GM10847 (cell line): ENCODE results near the gene CNNM4.

Experiments used
- POLR2A ChIP-seq: IDR thresholded peaks from 2 replicates; pipeline ENCODE4 v1.6.1; 2011; ENCODE audit not compliant: insufficient read length; ENCODE audit errors: extremely low read depth

CNNM4 gene

DNA sequence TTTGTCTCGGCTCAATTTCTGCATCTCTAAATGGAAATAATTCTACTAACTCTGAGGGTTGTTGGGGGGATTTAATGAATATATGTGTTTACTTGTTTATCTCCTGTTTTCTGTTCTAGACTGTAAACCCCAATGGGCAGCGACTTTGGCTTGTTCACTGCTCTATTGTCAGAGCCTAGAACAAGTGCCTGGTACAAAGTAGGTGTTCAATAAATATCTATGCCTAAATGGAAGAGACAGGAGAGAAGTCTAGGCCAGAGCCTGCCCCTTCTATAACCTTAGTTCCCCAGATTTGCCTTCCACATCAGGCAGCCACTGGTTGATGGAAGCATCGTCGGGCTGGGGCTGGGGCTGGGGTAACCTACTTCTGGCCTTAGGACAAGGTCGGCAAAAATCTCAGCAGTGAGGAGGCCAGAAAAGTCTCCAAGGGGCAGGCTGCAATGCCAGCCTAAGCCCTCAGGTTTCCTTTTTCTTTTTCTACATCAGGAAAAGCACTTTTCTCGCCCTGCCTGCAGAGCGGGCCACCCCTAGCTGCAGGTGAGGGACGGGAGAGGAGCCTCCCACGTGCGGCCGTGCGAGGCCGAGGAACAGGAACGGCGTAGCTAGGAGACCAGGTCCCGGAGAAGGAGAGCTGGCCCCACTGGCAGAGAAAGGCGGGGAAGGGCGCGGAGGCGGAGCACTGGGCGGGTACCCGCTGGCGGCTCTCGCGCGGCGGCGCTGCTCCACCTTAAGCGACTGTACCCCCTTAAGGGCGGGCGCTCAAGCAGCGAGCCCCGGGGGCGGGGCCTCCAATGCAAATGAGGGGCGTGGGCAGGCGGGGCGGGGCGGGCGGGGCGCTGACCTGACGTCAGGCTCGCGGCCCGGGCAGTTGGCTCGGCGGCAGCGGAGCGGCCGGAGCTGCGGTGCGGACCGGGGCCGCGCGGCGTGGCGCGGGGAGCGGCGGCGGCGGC lies at the start of gene CNNM4:
CNNM4 (plus strand) TSS at position 867 of the 950 bp plus-strand sequence. CDS start 98 bp downstream, outside the sequence.
- peak; percentile 96 for TF ChIP-seq POLR2A

DNA sequence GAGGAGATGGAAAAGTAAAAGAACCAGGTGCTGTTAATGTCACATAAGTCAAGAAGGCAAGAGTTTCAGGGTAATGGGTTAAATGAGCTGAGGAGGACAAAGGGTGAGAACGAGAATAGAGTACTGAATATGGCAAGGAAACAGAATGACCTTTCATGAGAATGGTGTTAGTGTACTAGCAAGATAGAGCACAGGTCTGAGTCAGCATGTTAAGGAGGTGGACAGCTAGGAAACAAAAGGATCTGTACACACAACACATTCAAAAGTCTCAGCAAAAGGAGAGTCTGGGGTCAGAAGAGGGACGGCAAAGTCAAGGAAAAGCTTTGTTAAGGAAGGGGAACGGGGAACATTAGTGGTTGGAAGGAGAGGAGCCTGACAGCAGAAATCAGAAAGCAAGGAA lies 49.7 kb upstream of the CNNM4 start:
- no peak for TF ChIP-seq POLR2A

DNA sequence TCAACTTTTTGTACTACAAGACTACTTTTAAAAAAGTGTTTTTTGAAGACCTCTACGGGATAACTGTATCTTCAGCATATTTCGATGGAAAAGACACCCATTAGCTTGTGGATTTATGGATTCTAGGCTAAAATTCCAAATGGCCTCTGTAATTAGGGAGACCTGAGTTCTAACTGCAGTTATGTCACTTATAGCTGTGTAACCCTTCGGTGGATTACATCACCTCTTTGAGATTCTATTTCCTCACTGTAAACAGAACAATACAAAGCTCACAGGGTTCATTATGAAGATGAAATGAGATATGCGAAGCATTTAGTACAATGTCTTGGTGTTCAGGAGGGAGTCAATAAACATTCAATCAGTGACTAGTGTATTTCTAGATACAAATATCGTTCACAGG lies 45.0 kb upstream of the CNNM4 start:
- no peak for TF ChIP-seq POLR2A

DNA sequence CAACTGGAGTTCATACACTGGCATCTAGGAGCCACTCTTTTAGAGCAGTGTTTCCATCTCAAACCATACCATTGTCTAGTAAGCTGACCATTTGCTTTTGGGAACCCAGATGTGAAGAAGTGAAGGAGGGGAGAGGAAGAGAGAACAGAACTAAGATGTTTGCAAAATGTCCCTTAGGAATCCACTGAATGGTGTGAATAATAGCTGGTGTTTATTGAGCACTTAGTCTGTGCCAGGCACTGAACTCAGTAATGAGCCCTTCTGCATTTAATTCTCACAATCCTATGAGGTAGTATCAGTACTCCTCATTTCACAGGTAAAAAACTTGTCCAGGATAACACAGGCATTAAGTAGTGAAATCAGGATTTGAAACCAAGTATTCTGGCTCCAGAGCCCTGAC lies 44.3 kb upstream of the CNNM4 start:
- TF ChIP-seq POLR2A, result no peak

DNA sequence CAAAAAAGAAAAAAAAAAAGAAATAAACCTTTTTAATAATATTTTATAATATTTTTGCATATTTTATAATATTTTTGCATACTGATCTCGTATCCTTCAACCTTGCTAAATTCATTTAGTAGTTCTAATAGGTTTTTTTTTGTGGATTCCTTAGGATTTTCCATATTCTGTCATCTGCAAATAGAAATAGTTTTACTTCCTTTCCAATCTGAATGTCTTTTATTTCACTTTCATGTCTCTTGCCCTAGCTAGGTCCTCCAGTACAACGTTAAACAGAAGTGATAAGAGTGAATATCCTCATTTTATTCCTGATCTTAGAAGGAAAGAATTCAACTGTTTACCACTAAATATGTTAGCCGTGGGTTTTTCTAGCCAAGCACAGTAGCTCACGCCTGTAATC lies 34.6 kb upstream of the CNNM4 start:
- TF ChIP-seq POLR2A, result no peak

DNA sequence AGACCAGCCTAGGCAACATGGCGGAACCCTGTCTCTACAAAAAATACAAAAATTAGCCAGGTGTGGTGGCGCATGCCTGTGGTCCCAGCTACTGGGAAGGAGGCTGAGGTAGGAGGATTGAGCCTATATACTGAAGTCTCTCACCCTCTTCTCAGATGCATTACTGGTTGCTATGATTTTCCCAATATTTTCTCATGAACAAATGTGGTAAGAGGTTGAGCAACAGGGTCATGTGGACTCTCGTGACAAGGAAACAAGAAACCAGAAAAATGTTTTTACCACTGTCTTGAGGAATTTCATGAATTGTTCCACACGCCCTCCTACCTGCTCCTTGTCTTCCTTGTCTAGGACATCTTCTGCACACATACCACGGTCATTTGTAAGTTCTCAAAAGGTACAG lies 33.3 kb upstream of the CNNM4 start:
- TF ChIP-seq POLR2A, result no peak

DNA sequence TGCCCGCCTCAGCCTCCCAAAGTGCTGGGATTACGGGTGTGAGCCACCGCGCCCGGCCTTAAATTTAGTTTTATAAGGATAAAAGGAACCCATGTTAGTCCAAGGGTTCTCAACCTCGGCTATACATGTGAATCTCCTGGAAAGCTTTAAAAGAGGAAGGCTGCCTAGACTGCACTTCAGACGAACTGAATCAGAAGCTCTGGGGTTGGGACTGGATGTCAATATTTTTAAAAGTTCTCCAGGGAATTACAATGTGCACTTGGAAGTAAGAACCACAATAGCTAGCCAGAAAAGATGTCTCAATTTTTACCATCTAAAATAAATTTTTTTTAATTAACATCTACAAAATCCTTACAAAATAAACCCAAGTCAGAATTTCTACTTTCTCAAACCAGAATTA lies 31.0 kb upstream of the CNNM4 start:
- no peak for TF ChIP-seq POLR2A

DNA sequence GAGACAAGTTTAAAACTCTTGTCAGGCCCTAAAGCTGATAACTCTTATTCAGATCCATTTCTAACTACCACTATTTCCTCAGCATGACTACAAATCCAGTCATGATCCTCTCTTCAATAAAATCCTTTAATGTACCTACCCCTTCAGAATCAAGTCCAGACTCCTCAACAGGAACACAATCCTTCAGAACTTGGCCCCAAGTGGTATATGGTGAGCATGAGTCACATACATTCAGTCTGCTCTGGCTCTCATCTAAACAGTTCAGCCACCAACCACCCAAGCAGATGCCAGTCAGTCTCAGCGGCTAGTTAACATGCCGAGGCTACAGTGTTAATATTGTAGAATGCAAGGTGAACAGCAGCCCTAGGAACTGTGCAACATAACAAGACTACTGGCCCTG lies 30.5 kb upstream of the CNNM4 start:
- no peak for TF ChIP-seq POLR2A

DNA sequence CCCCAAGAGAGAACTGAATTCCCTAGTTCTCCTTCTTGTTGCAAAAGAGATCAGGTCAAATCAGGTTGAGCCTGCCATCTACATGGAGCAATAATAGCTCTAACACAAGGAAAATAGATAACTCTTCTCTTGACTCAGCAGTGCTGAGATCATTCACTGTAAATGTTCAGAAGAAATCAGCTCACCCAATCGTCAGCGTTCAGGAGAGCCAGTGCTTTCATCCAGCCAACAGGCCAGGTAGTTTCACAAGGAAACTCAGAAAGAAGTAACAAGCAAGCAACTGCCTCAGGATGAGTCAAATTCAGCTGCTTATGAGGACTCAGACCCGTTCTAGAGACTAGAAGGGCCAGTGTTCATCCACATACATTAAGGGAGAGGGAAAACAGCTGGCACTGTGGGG lies 26.8 kb upstream of the CNNM4 start:
- no peak for TF ChIP-seq POLR2A

DNA sequence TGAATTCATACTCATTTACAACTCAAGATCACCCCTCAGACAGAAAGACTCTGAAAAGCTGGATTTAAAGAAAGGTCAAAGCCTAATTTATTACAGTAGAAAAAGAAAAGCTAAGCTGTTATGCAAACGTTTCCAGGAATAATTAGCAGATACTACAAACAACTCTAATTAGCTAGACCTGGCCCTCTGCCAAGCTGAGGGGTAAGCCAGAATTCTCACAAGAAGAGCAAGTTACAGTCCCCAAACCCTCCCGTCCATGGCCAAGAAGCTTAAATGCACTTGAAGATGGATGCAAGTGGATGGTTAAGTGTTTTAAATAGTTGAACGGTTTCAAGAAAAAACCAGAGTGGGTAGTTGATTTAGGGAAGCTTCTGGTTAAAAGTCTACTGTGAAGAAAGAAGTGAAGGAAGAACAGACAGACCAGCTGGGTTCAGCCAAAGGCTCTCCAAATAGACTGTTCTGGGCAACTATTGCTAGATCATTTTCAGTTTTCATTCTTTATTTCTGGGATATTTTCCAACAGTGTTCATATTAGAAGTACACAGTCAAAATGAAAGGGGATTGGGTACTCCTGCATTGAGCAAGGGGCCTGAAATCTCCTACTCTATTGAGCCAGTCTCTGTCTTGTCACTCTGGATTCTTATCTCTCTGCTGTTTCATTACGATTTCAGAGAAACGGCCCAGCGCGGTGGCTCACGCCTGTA lies 25.7 kb upstream of the CNNM4 start:
- no peak for TF ChIP-seq POLR2A

DNA sequence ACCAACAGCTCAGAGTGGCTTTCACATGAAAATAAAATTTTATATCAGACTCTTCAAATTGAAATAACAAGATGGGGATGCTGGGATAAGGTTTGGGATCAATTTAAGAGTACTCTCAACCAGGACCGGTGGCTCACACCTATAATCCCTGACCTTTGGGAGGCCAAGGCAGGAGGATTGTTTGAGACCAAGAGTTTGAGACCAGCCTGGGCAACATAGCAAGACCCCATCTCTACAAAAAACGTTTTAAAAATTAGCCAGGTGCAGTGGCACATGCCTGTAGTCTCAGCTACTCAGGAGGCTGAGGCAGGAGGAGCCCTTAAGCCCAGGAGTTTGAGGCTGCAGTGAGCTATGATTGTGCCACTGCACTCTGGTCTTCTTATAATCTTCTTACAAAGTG lies 23.5 kb upstream of the CNNM4 start:
- no peak for TF ChIP-seq POLR2A

DNA sequence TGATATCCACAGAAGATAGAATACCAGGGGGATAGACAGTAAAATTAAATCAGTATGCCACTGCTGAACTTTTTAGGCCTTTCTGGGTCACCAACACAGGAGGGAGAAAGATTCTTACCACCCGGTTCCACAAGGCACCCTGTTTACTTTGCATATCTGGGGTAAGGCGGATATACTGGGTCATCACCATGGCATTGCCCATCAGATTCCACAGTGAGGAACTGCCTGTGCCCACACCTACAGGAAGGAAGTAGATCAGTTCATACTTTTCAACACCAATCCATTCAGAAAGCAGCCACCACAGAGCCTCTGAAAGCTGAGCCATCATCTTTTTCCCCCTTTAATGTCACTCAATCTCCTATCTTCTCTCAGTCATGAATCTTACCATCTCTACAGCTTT lies 22.9 kb upstream of the CNNM4 start:
- TF ChIP-seq POLR2A, result no peak

DNA sequence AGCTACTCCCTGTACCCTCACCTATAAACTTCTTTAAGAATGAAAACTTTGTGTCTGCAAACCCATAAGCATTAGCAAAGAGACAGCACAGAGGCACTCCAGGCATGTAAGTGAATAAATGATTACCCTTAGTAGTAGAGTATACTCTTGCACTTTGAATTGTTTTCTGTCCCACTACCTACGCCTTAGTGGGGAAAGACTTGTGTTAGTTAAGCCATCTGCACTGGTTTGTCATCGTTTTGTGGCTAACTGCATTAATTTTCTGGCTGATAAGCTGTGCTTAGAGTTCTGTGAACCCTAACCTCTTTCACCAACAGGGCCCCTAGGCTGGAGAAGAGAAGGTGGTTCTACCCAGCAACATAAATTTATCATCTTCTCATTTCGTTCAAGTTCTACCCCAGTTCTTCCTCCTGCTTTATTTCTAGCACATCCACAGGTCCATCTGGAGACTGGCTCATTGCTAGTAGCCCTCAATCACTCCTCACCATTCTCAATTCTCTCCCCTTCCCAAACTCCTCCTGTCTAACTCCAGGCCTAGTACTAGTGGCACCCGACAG lies 21.5 kb upstream of the CNNM4 start:
- TF ChIP-seq POLR2A, result no peak

DNA sequence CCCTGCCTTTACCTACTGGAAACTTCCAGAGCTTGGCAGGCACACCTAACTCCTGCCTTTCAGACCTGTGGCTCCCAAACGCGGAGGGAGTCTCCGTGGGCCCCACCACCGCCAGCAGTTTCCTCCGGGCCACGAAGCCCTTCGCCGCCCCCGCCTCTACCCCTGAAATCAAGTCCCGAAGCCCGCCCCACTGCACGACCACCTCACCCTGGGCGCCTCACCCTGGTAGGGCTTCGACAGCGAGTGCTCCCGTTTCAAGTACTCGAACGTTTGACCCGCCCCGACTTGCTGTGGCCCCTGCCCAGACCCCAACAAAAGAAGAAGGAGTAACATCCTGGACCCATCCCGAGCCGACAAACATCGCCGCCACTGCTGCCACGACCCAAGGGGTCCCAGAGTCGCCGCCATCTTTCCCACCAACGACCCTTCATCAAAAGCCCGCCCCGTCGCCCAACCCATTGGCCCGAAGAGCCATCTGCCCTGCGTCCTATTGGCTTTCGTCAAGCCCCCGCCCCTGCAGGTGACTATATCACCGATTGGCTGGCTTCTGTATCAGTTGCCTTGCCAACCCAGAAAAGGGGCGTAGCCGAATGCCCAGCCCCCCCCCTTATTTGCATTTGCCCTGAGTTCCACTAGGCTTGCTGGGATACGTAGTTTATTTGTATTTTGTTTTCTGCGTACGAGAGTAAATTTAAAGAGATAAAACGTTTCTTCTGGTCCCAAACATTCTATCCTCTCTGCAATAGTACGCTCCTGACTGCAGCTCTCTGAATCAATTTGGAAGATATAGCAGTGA lies 20.9 kb upstream of the CNNM4 start, which contains the start of gene LMAN2L:
LMAN2L (minus strand) TSS at position 432 of the 796 bp plus-strand sequence; CDS start at position 408, 24 bp downstream.
- peak; percentile 47 for TF ChIP-seq POLR2A

DNA sequence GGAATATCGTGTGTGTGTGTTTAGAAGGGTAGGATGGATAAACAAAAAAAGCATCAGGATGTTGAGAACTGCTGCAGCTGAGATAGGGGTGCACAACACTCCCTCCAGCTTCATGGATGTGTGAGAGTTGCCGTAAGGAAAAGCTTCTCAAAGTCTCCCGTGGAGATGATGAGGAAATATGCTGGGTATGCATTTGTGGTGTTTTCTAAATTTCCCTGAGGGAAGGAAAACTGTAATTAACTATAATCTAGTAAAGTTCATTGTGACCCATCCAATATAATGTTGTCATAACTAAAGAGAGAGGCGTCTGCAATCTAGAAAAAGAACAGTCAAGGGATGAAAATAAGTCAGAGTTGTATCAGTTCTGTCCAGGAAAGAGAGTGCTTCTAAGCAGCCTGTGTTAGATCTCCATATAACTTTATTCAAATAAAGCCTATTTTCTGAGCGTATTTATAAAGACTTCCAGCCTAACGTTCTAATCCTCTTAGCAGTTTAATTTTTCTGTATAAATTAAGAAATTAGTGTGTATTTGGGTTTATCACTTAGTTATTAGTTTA lies 13.6 kb upstream of the CNNM4 start:
- no peak for TF ChIP-seq POLR2A
